Smooth muscle cell (in vitro differentiated cells): ENCODE results near the gene PRLR. TPM values are rescaled to one million over a fixed set of nuclear protein-coding genes. Genes with fewer than 3 reads are reported as not detected.

Experiments used
- DNase-seq: peaks from one replicate; lab custom pipeline; 2025; ENCODE audit not compliant: unreplicated experiment; lab: John Stamatoyannopoulos, UW
- H2AFZ ChIP-seq: fragments of 200-600 bp; sonication (generic); 2 replicates; pipeline ENCODE4 v1.6.0; 2016; ENCODE audit warnings: antibody characterized with exemption, low read depth, mild to moderate bottlenecking
- H3F3A ChIP-seq: fragments of 200-600 bp; sonication (generic); 2 replicates; pipeline ENCODE4 v1.6.0; 2017; ENCODE audit warnings: antibody characterized with exemption, low read depth
- H3K27ac ChIP-seq: fragments of 200-600 bp; sonication (generic); 2 replicates; pipeline ENCODE4 v1.5.1; 2016; ENCODE audit warnings: low read depth, mild to moderate bottlenecking
- H3K27me3 ChIP-seq: fragments of 200-600 bp; sonication (generic); 2 replicates; pipeline ENCODE4 v1.6.1; 2016; ENCODE audit warnings: low read depth, mild to moderate bottlenecking
- H3K36me3 ChIP-seq: fragments of 200-600 bp; sonication (generic); 2 replicates; pipeline ENCODE4 v1.5.1; 2016; ENCODE audit warnings: low read depth
- H3K4me1 ChIP-seq: fragments of 200-600 bp; sonication (generic); 2 replicates; pipeline ENCODE4 v1.5.1; 2016; ENCODE audit warnings: low read depth
- H3K4me2 ChIP-seq: fragments of 200-600 bp; sonication (generic); 2 replicates; pipeline ENCODE4 v1.6.0; 2016; ENCODE audit warnings: mild to moderate bottlenecking
- H3K4me3 ChIP-seq: fragments of 200-600 bp; sonication (generic); 2 replicates; pipeline ENCODE4 v1.5.1; 2016; ENCODE audit warnings: mild to moderate bottlenecking
- H3K79me2 ChIP-seq: fragments of 200-600 bp; sonication (generic); 2 replicates; pipeline ENCODE4 v1.6.0; 2016; ENCODE audit warnings: low read depth, mild to moderate bottlenecking
- H3K9ac ChIP-seq: fragments of 200-600 bp; sonication (generic); 2 replicates; pipeline ENCODE4 v1.6.0; 2016; ENCODE audit warnings: low read depth
- H3K9me3 ChIP-seq: fragments of 200-600 bp; sonication (generic); replicated peaks from 2 replicates; pipeline ENCODE4 v1.5.1; 2016; ENCODE audit warnings: low read depth
- H4K20me1 ChIP-seq: fragments of 200-600 bp; sonication (generic); 2 replicates; pipeline ENCODE4 v1.6.0; 2016; ENCODE audit warnings: low read depth
- WGBS: methylation state at CpG from one replicate; pipeline ENCODE4 v1.1.7; 2016; ENCODE audit warnings: low lambda C conversion rate; 5-methylcytosine and 5-hydroxymethylcytosine counted together
- polyA plus RNA-seq: library from polyadenylated mRNA; unstranded; fragments of >200 nt; fragmentation: Nextera tagmentation; extraction: Ambion mirVana; gene quantifications from 2 replicates; pipeline ENCODE4 v1.2.1, GENCODE V29; 2016
- total RNA-seq: library from RNA; depleted of rRNA; stranded (reverse); fragments of >200 nt; gene quantifications from 2 replicates; pipeline ENCODE4 v1.2.3, GENCODE V29; 2014
- TF ChIP-seq, protein P1 (sequence below): fragments of 200-600 bp; sonication (generic); IDR thresholded peaks from 2 replicates; pipeline ENCODE4 v1.5.1; 2017; ENCODE audit warnings: borderline replicate concordance, mild to moderate bottlenecking, antibody characterized with exemption; ENCODE audit not compliant: insufficient read depth, poor library complexity, severe bottlenecking

The PRLR gene
- total and polyA plus RNA-seq, 2 experiments from 2014 or later: 2.3 to 47.4 TPM

- Histone ChIP-seq H3K4me2 (no peak overlapping the region), H3K4me3 (no peak overlapping the region), H3K9ac (no peak overlapping the region), H3K36me3 (no peaks in the 10 kb centered on the region), H4K20me1 (no peaks in the 10 kb centered on the region), H3F3A (no peaks in the 10 kb centered on the region), H3K27me3 (no peaks in the 10 kb centered on the region), H3K9me3 (no peaks in the 10 kb centered on the region), H3K4me1 (no peaks in the 10 kb centered on the region), H3K27ac (no peak overlapping the region), H3K79me2 (no peaks in the 10 kb centered on the region), H2AFZ (no peak overlapping the region)
- WGBS: 62% methylated on average over 4 of the region's 4 CpGs
- TF ChIP-seq, protein P1, sequence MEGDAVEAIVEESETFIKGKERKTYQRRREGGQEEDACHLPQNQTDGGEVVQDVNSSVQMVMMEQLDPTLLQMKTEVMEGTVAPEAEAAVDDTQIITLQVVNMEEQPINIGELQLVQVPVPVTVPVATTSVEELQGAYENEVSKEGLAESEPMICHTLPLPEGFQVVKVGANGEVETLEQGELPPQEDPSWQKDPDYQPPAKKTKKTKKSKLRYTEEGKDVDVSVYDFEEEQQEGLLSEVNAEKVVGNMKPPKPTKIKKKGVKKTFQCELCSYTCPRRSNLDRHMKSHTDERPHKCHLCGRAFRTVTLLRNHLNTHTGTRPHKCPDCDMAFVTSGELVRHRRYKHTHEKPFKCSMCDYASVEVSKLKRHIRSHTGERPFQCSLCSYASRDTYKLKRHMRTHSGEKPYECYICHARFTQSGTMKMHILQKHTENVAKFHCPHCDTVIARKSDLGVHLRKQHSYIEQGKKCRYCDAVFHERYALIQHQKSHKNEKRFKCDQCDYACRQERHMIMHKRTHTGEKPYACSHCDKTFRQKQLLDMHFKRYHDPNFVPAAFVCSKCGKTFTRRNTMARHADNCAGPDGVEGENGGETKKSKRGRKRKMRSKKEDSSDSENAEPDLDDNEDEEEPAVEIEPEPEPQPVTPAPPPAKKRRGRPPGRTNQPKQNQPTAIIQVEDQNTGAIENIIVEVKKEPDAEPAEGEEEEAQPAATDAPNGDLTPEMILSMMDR: no peak
- no peak for DNase-seq
These were observed 213.9 kb downstream of the PRLR start for GRCh38 chr5:35016174-35017051.

- H3K36me3 ChIP-seq: no peaks in the 10 kb centered on the region
These were observed 215.2 kb downstream of the PRLR start for GRCh38 chr5:35015063-35015462.

GRCh38 chr5:35012796-35013195, 217.5 kb downstream of the PRLR start:
- H3K9me3 ChIP-seq: no peaks in the 10 kb centered on the region
- no peaks in the 10 kb centered on the region for H3K4me1 ChIP-seq
- no peaks in the 10 kb centered on the region for H3F3A ChIP-seq
- H2AFZ ChIP-seq: no peak overlapping the region
- no peak overlapping the region for H3K27ac ChIP-seq
- no peaks in the 10 kb centered on the region for H3K36me3 ChIP-seq
- H3K9ac ChIP-seq: no peak overlapping the region
- no peaks in the 10 kb centered on the region for H3K79me2 ChIP-seq
- no peak overlapping the region for H3K4me3 ChIP-seq
- H4K20me1 ChIP-seq: no peaks in the 10 kb centered on the region
- H3K4me2 ChIP-seq: no peak overlapping the region
- no peak for DNase-seq
- TF ChIP-seq, protein P1: no peak
- 95% methylated on average over 5 of the region's 5 CpGs for WGBS
- no peaks in the 10 kb centered on the region for H3K27me3 ChIP-seq

More at GRCh38 chr5:35015063-35015462, 215.2 kb downstream of the PRLR start:
- Histone ChIP-seq H3K4me1 (no peaks in the 10 kb centered on the region), H3K9me3 (no peaks in the 10 kb centered on the region), H3K27me3 (no peaks in the 10 kb centered on the region), H3K4me2 (no peak overlapping the region), H3F3A (no peaks in the 10 kb centered on the region), H3K9ac (no peak overlapping the region), H3K79me2 (no peaks in the 10 kb centered on the region), H4K20me1 (no peaks in the 10 kb centered on the region), H2AFZ (no peak overlapping the region), H3K27ac (no peak overlapping the region), H3K4me3 (no peak overlapping the region)
- TF ChIP-seq, protein P1: no peak
- DNase-seq: no peak
- 90% methylated on average over 4 of the region's 4 CpGs for WGBS

- Histone ChIP-seq H3K9me3 (no peaks in the 10 kb centered on the region), H3K9ac (no peak overlapping the region), H3K4me1 (no peaks in the 10 kb centered on the region), H3K4me2 (no peak overlapping the region), H3K27ac (no peak overlapping the region), H3K36me3 (no peaks in the 10 kb centered on the region), H4K20me1 (no peaks in the 10 kb centered on the region), H3F3A (no peaks in the 10 kb centered on the region), H3K4me3 (no peak overlapping the region), H3K79me2 (no peaks in the 10 kb centered on the region), H2AFZ (no peak overlapping the region), H3K27me3 (no peaks in the 10 kb centered on the region)
- TF ChIP-seq, protein P1: no peak
- no peak for DNase-seq
- 97% methylated on average over 3 of the region's 3 CpGs for WGBS
These were observed 217.9 kb downstream of the PRLR start for GRCh38 chr5:35012365-35012764.
